ENCODE measurements around the gene KBTBD7. TPM values are rescaled to one million over a fixed set of nuclear protein-coding genes. Genes with fewer than 3 reads are reported as not detected.

The KBTBD7 gene
- total RNA-seq, 1 experiment from 2014 or later, result 12.9 TPM

DNA sequence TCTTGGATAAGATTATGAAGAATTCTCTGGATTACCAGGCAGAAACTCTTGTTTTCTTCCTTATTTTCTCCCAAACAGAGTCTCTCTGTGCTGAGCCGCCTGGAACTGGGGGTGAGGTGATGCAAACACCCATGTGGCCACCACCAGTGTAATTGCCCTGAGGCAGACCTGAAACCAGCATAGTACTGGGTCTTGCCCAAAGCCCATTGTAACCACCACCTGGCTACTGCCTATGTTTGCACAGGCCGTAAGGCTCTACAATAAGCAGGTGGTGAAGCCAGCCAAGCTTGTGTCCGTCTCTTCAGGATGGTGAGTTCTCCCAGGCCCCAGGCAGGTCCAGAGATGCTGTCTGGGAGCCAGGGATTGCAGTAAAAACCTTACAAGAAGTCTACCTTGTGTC is 18.9 kb upstream of the KBTBD7 start:
- H4K91ac ChIP-seq (ENCODE audit: insufficient read length, low read depth, low read length), result no peak overlapping the region
- peaks cover 32 to 38% of the 10 kb centered on the region in 2 experiments for H3K9me3 Mint-ChIP-seq

More for the DNA sequence above, 18.9 kb upstream of the KBTBD7 start:
- Mint-ChIP-seq H3K27ac (no peak overlapping the region), H3K36me3 (ENCODE audit: insufficient read depth in 1 of 3, low read depth in 3 of 3) (peaks cover 3 to 21% (median 4%) of the 10 kb centered on the region in 3 experiments; a peak in 6 of 7 replicates), H3K27me3 (ENCODE audit: low read depth) (no peaks in the 10 kb centered on the region), H3K4me1 (no peaks in the 10 kb centered on the region), H3K4me3 (no peak overlapping the region)
- H2BK12ac ChIP-seq (ENCODE audit: insufficient read length, low read depth, low read length), result no peak overlapping the region
- H3K4me1 ChIP-seq (ENCODE audit: insufficient read depth, low read length), result no peaks in the 10 kb centered on the region
- no peak overlapping the region for H3K4ac ChIP-seq (ENCODE audit: low read depth, low read length)
- H2BK5ac ChIP-seq (ENCODE audit: insufficient read length, low read length), result no peak overlapping the region
- H3K9ac ChIP-seq (ENCODE audit: extremely low read depth, insufficient read length, low read length), result no peak overlapping the region
- H2BK120ac ChIP-seq (ENCODE audit: low read depth, low read length, poor library complexity, severe bottlenecking), result no peak overlapping the region
- no peaks in the 10 kb centered on the region for H3K9me3 ChIP-seq (ENCODE audit: control insufficient read depth, low read depth, low read length)
- no peak overlapping the region for H3K27ac ChIP-seq (ENCODE audit: insufficient read length, low read depth, low read length)
- no peak overlapping the region for H3K56ac ChIP-seq (ENCODE audit: insufficient read length, low read depth, low read length)
- no peak overlapping the region for H3K23ac ChIP-seq (ENCODE audit: insufficient read length, low read depth, low read length)
- no peak overlapping the region for H3K4me2 ChIP-seq (ENCODE audit: insufficient read depth, insufficient read length, low read length)
- no peak overlapping the region for H2AK5ac ChIP-seq (ENCODE audit: insufficient read length, low read length)
- no peak for DNase-seq
- no peaks in the 10 kb centered on the region for H4K20me1 ChIP-seq (ENCODE audit: control insufficient read depth, insufficient read depth, insufficient read length)
- H3K23me2 ChIP-seq (ENCODE audit: insufficient read length, low read depth, low read length, poor library complexity, severe bottlenecking), result no peaks in the 10 kb centered on the region
- no peak overlapping the region for H4K8ac ChIP-seq (replicated peaks; ENCODE audit: insufficient read length, low read depth, low read length)
- H3K79me2 ChIP-seq (ENCODE audit: insufficient read depth, low read length), result no peaks in the 10 kb centered on the region
- no peak overlapping the region for H4K5ac ChIP-seq (ENCODE audit: insufficient read length, low read depth, low read length)
- H2AFZ ChIP-seq (ENCODE audit: low read length), result no peak overlapping the region
- no peaks in the 10 kb centered on the region for H3K79me1 ChIP-seq (ENCODE audit: insufficient read depth, low read depth, low read length, poor library complexity, severe bottlenecking)
- no peak overlapping the region for H2BK15ac ChIP-seq (ENCODE audit: low read depth, low read length)
- no peak overlapping the region for H3T11ph ChIP-seq (ENCODE audit: low read length)
- TF ChIP-seq, protein P1, sequence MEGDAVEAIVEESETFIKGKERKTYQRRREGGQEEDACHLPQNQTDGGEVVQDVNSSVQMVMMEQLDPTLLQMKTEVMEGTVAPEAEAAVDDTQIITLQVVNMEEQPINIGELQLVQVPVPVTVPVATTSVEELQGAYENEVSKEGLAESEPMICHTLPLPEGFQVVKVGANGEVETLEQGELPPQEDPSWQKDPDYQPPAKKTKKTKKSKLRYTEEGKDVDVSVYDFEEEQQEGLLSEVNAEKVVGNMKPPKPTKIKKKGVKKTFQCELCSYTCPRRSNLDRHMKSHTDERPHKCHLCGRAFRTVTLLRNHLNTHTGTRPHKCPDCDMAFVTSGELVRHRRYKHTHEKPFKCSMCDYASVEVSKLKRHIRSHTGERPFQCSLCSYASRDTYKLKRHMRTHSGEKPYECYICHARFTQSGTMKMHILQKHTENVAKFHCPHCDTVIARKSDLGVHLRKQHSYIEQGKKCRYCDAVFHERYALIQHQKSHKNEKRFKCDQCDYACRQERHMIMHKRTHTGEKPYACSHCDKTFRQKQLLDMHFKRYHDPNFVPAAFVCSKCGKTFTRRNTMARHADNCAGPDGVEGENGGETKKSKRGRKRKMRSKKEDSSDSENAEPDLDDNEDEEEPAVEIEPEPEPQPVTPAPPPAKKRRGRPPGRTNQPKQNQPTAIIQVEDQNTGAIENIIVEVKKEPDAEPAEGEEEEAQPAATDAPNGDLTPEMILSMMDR (conservative IDR thresholded peaks at IDR 0.05), result no peak
- no peak overlapping the region for H2BK20ac ChIP-seq (ENCODE audit: low read depth, low read length, poor library complexity, severe bottlenecking)
- WGBS (ENCODE audit: extremely low coverage, insufficient read length, low lambda C conversion rate), result no CpG with 5 or more reads among the region's 3 CpGs
- no peak overlapping the region for H3K14ac ChIP-seq (ENCODE audit: insufficient read depth, low read length)
- no peaks in the 10 kb centered on the region for H3K27me3 ChIP-seq (ENCODE audit: insufficient read depth, low read length)
- H3K18ac ChIP-seq (ENCODE audit: insufficient read length, low read depth, low read length), result no peak overlapping the region

All from H9 (cell line).